Cardiac fibroblast (primary cell): ENCODE measurements around the gene GARNL3.

Experiments
- DNase-seq, 2 donors: peaks; one replicate each; pipeline versions ENCODE4 v3.0.0 to v3.0.0-alpha.2; 2010; ENCODE audit warnings: low read depth in 2 of 2
- H3K4me3 ChIP-seq, 2 donors: replicated peaks in 1 of 2; 1 replicate in 1 of 2; 2 replicates in 1 of 2; pipeline ENCODE4 v1.5.1; 2011; ENCODE audit warnings: low read depth in 2 of 2, low read length in 2 of 2, mild to moderate bottlenecking in 2 of 2, moderate library complexity in 1 of 2
- CTCF ChIP-seq: IDR thresholded peaks from one replicate; pipeline ENCODE4 v1.5.1; 2011; ENCODE audit warnings: low read depth, mild to moderate bottlenecking, low read length, inconsistent platforms

Gene GARNL3

GRCh38 chr9:127362829-127363228 is 98.3 kb downstream of the GARNL3 start:
- TF ChIP-seq CTCF, result no peak

GRCh38 chr9:127365461-127365860 is 100.9 kb downstream of the GARNL3 start:
- H3K4me3 ChIP-seq, result no peak overlapping the region
- TF ChIP-seq CTCF, result no peak
- no peak for DNase-seq

More at GRCh38 chr9:127362829-127363228, 98.3 kb downstream of the GARNL3 start:
- no peak for DNase-seq
- H3K4me3 ChIP-seq, result no peak overlapping the region

GRCh38 chr9:127366594-127366993 is 102.0 kb downstream of the GARNL3 start:
- no peak for DNase-seq
- no peak for TF ChIP-seq CTCF
- H3K4me3 ChIP-seq, result no peak overlapping the region

- no peak overlapping the region for H3K4me3 ChIP-seq
- TF ChIP-seq CTCF, result no peak
- DNase-seq, result no peak
Observed at GRCh38 chr9:127368852-127369402, 104.4 kb downstream of the GARNL3 start.

- no peak overlapping the region for H3K4me3 ChIP-seq
- no peak for TF ChIP-seq CTCF
- no peak for DNase-seq
Observed at GRCh38 chr9:127369428-127369827, 104.9 kb downstream of the GARNL3 start.

GRCh38 chr9:127370147-127370579 is 105.6 kb downstream of the GARNL3 start:
- no peak for TF ChIP-seq CTCF
- H3K4me3 ChIP-seq, result no peak overlapping the region
- DNase-seq, result no peak
